ENCODE results near the gene LYPD1.

The LYPD1 gene

DNA sequence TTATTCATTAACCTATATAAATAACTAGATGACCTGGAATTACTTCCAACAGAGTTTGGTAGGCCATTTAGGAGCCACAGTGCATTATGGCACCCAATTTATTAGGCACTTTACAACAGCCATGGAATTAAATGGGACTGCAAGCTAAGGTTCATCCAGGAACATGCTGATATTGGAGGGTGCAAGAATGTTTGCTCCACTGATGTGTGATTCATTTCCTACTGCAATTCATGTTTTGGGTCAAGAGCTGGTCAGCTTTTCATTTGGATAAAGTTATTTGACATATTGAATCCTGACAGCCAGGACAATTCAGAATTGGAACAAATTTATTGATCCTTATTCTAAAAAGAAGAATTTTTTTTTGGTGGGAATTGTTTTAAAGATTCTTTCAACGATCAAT, 11.8 kb upstream of the LYPD1 start:
- Histone ChIP-seq H2AFZ (ENCODE audit: low read depth, low read length) (no peak overlapping the region), H3K36me3 (ENCODE audit: insufficient read depth, low read length) (no peaks in the 10 kb centered on the region), H3K4me3 (ENCODE audit: low read length) (no peak overlapping the region), H3K9me3 (ENCODE audit: low read length) (no peaks in the 10 kb centered on the region), H3K27me3 (ENCODE audit: insufficient read depth, low read length) (no peaks in the 10 kb centered on the region), H3K4me1 (ENCODE audit: insufficient read depth, low read length) (no peaks in the 10 kb centered on the region)

DNA sequence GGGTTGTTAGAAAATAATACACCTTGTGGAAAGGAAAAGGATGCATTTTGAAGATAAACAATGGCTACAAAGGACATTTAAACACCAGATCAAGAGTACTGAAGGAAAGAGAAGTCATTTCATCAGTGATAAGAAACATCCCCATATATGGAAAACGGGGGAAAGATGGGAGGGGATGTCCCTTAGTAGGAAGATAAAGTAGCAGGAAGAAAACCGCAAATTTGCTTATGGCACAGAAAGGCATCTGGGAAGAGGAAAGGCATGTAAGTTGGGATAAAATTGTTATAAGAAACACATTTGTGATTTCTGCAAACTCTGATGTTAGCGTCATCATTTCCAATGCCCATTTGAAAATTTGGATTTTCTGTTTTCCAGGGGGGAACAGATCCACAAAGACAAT, 10.5 kb upstream of the LYPD1 start:
- Histone ChIP-seq H3K4me3 (ENCODE audit: low read length) (no peak overlapping the region), H3K36me3 (ENCODE audit: insufficient read depth, low read length) (no peaks in the 10 kb centered on the region), H3K27me3 (ENCODE audit: insufficient read depth, low read length) (no peaks in the 10 kb centered on the region), H2AFZ (ENCODE audit: low read depth, low read length) (no peak overlapping the region), H3K4me1 (ENCODE audit: insufficient read depth, low read length) (no peaks in the 10 kb centered on the region), H3K9me3 (ENCODE audit: low read length) (no peaks in the 10 kb centered on the region)

DNA sequence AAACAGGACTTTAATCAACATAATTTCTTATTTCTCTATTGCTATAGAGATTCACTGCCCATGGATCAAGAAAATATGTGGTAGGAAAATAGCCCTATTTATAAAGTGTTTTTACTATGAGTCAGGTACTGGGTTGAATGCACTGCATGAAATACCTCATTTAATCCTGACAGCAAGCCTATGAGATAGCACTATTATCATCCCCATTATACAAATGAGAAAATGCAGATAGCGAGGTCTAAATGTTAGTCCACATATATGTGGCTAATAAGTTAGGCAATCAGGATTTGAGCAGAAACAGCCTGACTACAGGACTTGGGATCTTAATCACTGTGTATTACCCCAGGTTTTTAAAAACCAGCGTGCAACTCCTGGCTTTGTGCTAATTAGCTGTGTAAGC, 8.5 kb upstream of the LYPD1 start:
- Histone ChIP-seq H3K36me3 (ENCODE audit: insufficient read depth, low read length) (no peaks in the 10 kb centered on the region), H3K4me1 (ENCODE audit: insufficient read depth, low read length) (no peaks in the 10 kb centered on the region), H2AFZ (ENCODE audit: low read depth, low read length) (no peak overlapping the region), H3K27me3 (ENCODE audit: insufficient read depth, low read length) (no peaks in the 10 kb centered on the region), H3K9me3 (ENCODE audit: low read length) (no peaks in the 10 kb centered on the region), H3K4me3 (ENCODE audit: low read length) (no peak overlapping the region)

DNA sequence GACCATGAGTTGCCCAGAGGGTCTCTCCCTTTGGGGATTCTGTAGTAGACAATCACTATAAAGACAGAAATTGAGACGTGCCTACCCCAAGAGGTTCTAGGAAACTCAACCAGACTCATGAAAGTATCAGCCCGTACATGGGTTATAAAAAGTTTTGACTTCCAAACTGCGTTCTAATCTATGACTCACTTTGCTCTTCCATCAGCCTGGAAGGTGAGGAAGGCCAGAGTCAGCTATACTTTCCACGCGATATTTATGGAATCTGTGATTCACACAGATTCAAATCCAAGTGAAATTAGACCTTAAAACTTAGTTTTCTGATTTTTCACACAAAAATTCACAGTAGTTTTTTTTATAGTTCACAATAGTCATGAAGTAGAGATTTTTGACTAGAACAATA, 7.7 kb upstream of the LYPD1 start:
- Histone ChIP-seq H2AFZ (ENCODE audit: low read depth, low read length) (no peak overlapping the region), H3K36me3 (ENCODE audit: insufficient read depth, low read length) (no peaks in the 10 kb centered on the region), H3K27me3 (ENCODE audit: insufficient read depth, low read length) (no peaks in the 10 kb centered on the region), H3K9me3 (ENCODE audit: low read length) (no peaks in the 10 kb centered on the region), H3K4me1 (ENCODE audit: insufficient read depth, low read length) (peaks cover 4% of the 10 kb centered on the region), H3K4me3 (ENCODE audit: low read length) (no peak overlapping the region)

DNA sequence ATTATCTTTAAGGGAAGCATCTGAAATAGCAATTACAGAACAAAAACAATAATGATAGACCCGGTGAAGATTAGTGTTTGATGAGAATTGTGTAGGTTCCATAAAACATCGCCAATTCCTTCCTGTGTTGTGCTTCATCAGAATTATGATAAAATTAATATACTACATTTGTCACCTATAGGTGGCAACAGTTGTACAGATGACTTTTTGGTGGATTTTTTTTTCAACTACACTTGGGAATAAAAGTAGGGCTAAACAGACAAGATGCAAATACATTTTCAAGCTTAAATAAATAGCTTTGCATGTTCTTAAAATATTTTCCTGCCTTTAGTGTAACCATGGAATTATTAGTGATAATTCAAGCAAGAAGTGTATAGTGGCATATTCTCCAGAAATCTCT, 7.0 kb upstream of the LYPD1 start:
- Histone ChIP-seq H3K4me1 (ENCODE audit: insufficient read depth, low read length) (peaks cover 10% of the 10 kb centered on the region), H3K27me3 (ENCODE audit: insufficient read depth, low read length) (no peaks in the 10 kb centered on the region), H3K36me3 (ENCODE audit: insufficient read depth, low read length) (no peaks in the 10 kb centered on the region), H3K9me3 (ENCODE audit: low read length) (no peaks in the 10 kb centered on the region), H3K4me3 (ENCODE audit: low read length) (no peak overlapping the region), H2AFZ (ENCODE audit: low read depth, low read length) (no peak overlapping the region)

DNA sequence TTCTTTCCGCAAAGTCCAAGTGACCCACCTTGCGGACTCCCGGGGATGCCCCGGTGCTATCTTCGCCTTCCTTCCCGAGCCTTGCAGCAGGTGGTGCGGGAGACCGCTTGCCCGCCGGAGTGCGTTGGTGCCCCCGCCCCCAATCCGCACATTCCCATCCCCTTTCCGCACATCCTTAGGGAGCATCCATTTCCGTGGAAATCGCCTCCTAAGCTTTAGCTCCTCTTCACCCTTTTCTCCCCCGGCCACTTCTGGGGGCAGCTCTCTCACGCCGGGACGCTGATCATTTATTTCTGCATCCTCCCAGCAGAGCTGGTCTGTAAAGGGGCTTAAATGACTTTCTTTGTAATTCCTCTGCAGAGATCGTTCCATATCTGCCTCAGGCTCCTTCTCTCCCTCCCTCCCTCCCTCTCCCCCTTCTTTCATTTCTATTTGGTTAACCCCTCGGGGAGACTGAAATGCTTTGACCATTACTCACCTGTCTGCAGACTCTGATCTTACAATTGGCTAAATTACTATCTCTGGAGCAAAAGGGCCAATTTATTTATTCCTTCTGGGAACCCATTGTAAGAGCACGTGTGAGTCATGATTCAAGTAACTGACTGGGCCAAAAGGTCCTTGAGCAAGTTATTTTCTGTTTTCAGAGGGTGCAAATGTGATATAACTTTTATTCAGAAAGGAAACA, 1.3 kb upstream of the LYPD1 start:
- Histone ChIP-seq H2AFZ (ENCODE audit: low read depth, low read length) (peak overlapping the region; percentile 32), H3K27me3 (ENCODE audit: insufficient read depth, low read length) (no peaks in the 10 kb centered on the region), H3K36me3 (ENCODE audit: insufficient read depth, low read length) (peaks cover 4% of the 10 kb centered on the region), H3K9me3 (ENCODE audit: low read length) (no peaks in the 10 kb centered on the region), H3K4me1 (ENCODE audit: insufficient read depth, low read length) (peaks cover 40% of the 10 kb centered on the region), H3K4me3 (ENCODE audit: low read length) (peak overlapping the region; percentile 57)

DNA sequence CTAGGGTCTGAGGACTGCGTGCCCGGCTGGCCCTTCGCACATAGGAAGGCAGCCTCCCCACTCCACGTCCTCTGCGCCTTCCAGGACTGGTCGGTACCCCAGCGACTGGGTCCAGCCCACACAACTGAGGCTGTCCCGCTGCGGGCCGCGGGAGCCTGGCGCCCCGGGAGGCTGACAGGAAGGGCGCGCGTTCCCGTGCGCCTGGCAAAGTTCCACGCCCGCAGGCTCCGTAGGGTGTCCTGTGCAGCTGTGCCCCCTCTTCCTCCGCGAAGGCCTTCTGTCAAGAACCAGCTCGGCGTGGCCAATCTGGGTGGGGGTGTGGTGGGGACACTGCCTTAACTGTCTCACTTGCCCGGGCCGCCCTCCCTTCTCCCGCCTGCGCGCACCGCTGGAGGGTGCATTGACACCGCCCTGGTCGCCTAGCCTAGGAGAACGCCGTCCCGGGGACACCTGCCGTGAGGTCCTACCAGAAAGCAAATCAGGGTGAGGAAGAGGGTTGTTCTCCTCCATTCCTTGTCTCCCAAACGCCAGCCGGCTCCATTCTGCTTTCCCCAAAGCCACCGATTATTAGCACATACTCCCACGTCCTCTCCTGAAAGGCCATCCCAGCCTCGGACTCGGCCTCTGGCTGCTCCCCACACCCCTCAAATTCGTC, 618 bp upstream of the LYPD1 start:
- Histone ChIP-seq H3K4me3 (ENCODE audit: low read length) (peak overlapping the region; percentile 57), H3K27me3 (ENCODE audit: insufficient read depth, low read length) (no peaks in the 10 kb centered on the region), H3K9me3 (ENCODE audit: low read length) (no peaks in the 10 kb centered on the region), H2AFZ (ENCODE audit: low read depth, low read length) (peak overlapping the region; percentile 32), H3K36me3 (ENCODE audit: insufficient read depth, low read length) (peaks cover 4% of the 10 kb centered on the region), H3K4me1 (ENCODE audit: insufficient read depth, low read length) (peaks cover 40% of the 10 kb centered on the region)

DNA sequence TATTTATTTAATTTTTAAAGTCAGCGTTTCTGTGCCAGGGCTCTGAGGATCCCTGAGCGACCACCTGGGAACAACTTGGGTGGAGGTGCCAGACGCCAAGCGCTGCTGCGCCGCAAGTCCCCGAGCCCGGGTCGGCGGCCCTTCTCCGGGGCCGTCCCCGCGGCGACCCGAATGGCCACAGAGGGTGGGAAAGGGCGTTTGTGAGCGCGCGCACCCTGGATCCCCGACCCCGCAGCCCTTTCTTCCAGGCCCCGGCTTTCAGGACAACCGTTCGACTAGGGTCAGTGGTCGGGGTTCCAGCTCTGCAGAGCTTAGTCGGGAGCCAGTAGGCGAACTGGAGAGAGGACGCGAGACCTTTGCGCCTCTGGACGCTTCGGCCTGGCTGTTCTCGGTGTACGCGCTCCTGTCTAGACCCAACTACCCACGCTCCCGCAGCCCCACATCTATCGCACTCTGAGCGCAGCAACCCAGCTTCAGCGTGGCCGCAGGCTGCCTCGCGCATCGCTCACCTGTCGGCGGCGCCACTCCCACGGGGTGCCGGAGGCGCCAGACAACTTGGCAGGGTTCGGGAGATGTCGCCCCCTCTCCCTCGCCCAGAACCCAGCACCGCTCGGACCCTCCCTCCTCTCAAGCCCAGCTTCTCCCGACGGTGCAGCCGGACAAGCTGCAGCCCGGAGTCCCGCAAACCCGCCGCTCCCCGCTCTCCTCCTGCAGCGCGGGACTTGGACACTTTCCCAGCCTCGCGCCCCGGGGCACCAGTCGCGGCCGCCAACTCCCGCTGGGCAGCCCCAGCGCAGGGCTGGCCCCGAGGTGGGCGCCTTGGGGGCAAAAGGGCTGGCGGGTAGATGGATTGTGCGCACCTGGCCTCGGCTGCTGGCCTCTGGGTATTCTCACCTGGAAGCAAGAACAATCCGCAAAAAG, 758 bp downstream of the LYPD1 start:
- H3K27me3 ChIP-seq (ENCODE audit: insufficient read depth, low read length) = no peaks in the 10 kb centered on the region
- H3K4me1 ChIP-seq (ENCODE audit: insufficient read depth, low read length) = peaks cover 40% of the 10 kb centered on the region
- peak overlapping the region; percentile 32 for H2AFZ ChIP-seq (ENCODE audit: low read depth, low read length)
- H3K4me3 ChIP-seq (ENCODE audit: low read length) = peak overlapping the region; percentile 57
- H3K36me3 ChIP-seq (ENCODE audit: insufficient read depth, low read length) = peaks cover 4% of the 10 kb centered on the region
- no peaks in the 10 kb centered on the region for H3K9me3 ChIP-seq (ENCODE audit: low read length)

DNA sequence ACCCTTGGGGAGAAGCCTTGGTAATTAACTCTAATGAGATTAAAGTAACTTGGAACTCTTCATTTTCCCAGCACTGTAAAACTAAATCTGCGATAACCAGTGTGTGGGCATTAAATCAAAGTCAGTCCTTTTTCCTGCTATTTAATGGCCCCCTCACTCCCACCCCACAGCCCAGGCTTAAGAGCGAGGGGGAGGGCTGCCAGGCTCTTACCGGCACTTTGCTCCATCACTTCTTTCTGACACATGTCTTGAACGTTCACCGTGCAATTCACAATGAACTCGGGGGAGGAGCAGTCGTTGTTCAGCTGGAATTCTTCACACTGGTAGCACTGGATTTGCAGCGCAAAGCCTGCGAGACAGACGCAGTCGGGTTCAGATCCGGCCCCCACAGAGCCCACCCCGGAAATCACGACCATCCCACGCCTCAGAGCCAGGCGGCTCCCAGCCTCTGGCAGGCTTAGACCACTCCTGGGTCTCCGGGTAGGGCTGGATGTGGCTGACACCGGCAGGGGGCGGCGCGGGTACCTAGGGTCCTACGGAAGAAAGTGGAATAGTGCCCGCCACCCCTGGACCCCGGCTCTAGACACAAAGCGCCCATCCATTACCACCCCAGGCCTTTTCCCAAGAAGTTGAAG, 1.7 kb downstream of the LYPD1 start:
- Histone ChIP-seq H3K36me3 (ENCODE audit: insufficient read depth, low read length) (peaks cover 4% of the 10 kb centered on the region), H3K27me3 (ENCODE audit: insufficient read depth, low read length) (no peaks in the 10 kb centered on the region), H2AFZ (ENCODE audit: low read depth, low read length) (peak overlapping the region; percentile 32), H3K4me1 (ENCODE audit: insufficient read depth, low read length) (peaks cover 40% of the 10 kb centered on the region), H3K9me3 (ENCODE audit: low read length) (no peaks in the 10 kb centered on the region), H3K4me3 (ENCODE audit: low read length) (peak overlapping the region; percentile 57)

DNA sequence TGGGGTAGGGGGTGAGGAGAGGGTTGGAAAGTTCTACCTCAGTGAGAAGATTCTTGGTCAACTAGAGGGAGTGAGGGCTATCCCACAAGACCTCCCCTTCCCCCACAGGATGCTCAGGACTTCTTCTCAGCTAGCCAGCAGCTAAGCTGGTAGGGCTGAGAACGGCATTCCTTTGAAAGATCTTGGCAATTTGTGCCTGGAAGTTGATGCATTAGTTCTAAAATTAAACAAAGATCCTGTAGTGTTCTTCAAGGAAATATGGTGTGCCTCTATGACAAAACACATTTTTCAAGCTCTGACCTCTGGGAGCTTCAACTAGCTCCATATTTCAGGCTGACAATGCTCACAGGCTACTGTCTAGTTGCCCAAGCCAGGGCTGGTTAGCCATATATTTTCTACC, 2.3 kb downstream of the LYPD1 start:
- H3K9me3 ChIP-seq (ENCODE audit: low read length) = no peaks in the 10 kb centered on the region
- no peak overlapping the region for H2AFZ ChIP-seq (ENCODE audit: low read depth, low read length)
- no peaks in the 10 kb centered on the region for H3K27me3 ChIP-seq (ENCODE audit: insufficient read depth, low read length)
- peak overlapping the region; percentile 57 for H3K4me3 ChIP-seq (ENCODE audit: low read length)
- peaks cover 4% of the 10 kb centered on the region for H3K36me3 ChIP-seq (ENCODE audit: insufficient read depth, low read length)
- peaks cover 36% of the 10 kb centered on the region for H3K4me1 ChIP-seq (ENCODE audit: insufficient read depth, low read length)

DNA sequence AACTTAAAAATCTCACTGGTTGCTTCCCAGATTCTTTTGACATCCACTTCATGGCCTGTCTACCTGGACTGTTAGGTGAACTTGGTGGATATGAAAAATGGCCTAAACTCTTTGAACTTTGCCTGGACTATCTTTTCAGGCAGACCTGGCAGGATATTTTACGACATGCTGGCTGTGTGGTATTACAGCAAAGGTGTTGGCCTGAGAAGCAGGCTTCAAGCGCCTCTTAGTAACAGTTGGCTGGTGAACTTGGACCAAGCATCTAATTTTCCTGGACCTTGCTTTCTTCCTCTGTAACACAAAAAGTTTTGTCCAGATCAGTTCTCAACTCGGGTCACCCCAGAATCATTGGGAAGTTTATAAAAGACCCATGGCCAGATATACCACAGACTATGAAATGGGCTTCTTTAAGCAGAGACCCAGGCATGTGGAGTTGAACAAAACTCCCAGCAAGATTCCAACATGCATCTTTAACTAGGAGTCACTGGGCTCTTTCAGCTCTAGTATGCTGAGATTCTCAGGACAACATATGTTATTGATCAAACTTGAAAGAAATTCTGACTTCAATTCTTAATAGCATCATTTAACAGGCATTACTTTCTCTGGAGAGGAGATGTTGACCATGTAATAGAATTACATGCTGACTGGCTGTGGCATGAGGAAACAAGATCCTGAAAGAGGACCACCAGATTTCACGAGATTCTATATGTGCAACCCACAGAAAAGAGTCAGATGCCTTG, 4.4 kb downstream of the LYPD1 start:
- Histone ChIP-seq H3K9me3 (ENCODE audit: low read length) (no peaks in the 10 kb centered on the region), H3K4me1 (ENCODE audit: insufficient read depth, low read length) (peaks cover 16% of the 10 kb centered on the region), H3K4me3 (ENCODE audit: low read length) (no peak overlapping the region), H3K36me3 (ENCODE audit: insufficient read depth, low read length) (peaks cover 14% of the 10 kb centered on the region), H2AFZ (ENCODE audit: low read depth, low read length) (no peak overlapping the region), H3K27me3 (ENCODE audit: insufficient read depth, low read length) (no peaks in the 10 kb centered on the region)

DNA sequence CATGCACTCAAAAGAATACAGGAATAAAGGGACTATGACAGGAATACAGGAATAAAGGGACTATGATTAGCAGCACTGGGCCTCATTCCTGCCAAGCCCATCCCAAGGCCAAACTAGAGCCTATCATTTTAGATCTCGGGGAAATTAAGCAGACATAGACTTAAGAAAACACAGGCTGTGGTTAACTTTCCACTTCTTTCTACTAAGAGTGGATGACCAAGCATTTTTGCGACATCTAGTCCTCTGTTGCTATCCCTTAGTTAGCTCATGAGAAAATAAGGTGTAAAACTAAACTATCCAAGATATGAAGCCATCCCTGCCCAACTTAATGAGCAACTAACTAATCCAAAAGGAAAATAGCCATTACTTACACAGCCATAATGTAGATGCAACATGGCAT, 5.9 kb downstream of the LYPD1 start:
- Histone ChIP-seq H3K4me3 (ENCODE audit: low read length) (no peak overlapping the region), H3K27me3 (ENCODE audit: insufficient read depth, low read length) (no peaks in the 10 kb centered on the region), H3K9me3 (ENCODE audit: low read length) (no peaks in the 10 kb centered on the region), H3K4me1 (ENCODE audit: insufficient read depth, low read length) (peaks cover 11% of the 10 kb centered on the region), H3K36me3 (ENCODE audit: insufficient read depth, low read length) (peaks cover 20% of the 10 kb centered on the region), H2AFZ (ENCODE audit: low read depth, low read length) (no peak overlapping the region)
